Measurements from ENCODE around the gene KIAA1210.

DNA sequence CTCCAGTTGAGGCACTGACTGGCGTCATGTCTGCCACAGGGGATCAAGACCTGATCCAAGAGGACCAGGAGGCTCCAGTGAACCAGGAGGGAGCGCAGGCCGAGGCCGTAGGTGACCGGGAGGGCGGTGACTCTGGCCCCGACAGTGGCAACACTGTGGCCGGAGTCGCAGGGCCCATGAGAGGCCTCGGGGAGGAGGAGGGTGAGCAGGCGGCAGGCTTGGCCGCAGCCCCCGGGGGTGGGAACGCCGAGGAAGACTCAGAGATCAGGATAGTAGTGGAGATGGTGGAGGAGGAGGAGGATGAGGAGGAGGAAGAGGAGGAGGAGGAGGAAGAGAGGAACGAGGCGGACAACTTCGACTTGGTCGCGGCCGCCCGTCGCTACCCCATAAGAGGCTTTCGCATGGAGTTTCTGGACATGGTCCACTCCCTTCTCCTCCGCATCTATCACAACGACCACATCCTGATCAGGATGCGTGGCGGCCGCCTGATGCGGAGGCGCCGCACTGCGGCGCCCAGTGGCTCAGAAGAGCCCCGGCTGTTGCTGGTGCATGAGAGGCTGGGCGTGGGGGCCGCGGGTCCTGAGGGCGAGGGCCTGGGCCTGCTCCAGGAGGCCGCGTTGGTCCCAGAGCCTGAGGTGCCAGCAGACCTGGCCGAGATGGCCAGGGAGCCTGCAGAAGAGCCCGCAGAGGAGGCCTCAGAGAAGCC is 54.3 kb downstream of the KIAA1210 start:
- TF ChIP-seq GATA2 (IDR thresholded peaks at IDR 0.05; ENCODE audit: low read depth, low read length) (no peak), GATA3 (IDR thresholded peaks at IDR 0.05; ENCODE audit: low read depth, low read length) (no peak)

Measured in SH-SY5Y (cell line).